Upper lobe of left lung (tissue), 6 donors: ENCODE data around the gene ITGA8. TPM values are rescaled to one million over a fixed set of nuclear protein-coding genes. Genes with fewer than 3 reads are reported as not detected.

ENCODE experiments used
- ATAC-seq, 2 donors: fragments of 200-7000 bp; cut with Tn5 transposase; one replicate each; pipeline ENCODE4 v1.9.1; 2022; ENCODE audit warnings: mild to moderate bottlenecking in 2 of 2, moderate library complexity in 2 of 2; ENCODE audit not compliant: low FRiP score in 2 of 2
- DNase-seq, 2 donors: peaks; one replicate each; pipeline ENCODE4 v3.0.0-alpha.2; 2019 to 2020
- H3K27ac ChIP-seq, 4 donors: fragments of 200-600 bp; sonication (generic); one replicate each; pipeline ENCODE4 v1.5.1; 2016 to 2019
- H3K27me3 ChIP-seq, 4 donors: fragments of 200-600 bp; sonication (generic); one replicate each; pipeline ENCODE4 v1.5.1; 2017 to 2019
- H3K36me3 ChIP-seq, 4 donors: fragments of 200-600 bp; sonication (generic); one replicate each; pipeline ENCODE4 v1.5.1; 2016 to 2019
- H3K4me1 ChIP-seq, 4 donors: fragments of 200-600 bp; sonication (generic); one replicate each; pipeline ENCODE4 v1.5.1; 2018 to 2019
- H3K4me3 ChIP-seq, 4 donors: fragments of 200-600 bp; sonication (generic); one replicate each; pipeline ENCODE4 v1.5.1; 2017 to 2019; ENCODE audit warnings: mild to moderate bottlenecking in 2 of 4, moderate library complexity in 1 of 4
- H3K9me3 ChIP-seq, 4 donors: fragments of 200-600 bp; sonication (generic); one replicate each; pipeline ENCODE4 v1.5.1; 2018 to 2019
- EP300 ChIP-seq, 4 donors: sonication (generic); formaldehyde crosslinking; IDR thresholded peaks; one replicate each; pipeline ENCODE4 v1.5.1; 2017; ENCODE audit warnings: antibody characterized with exemption in 4 of 4, control low read depth in 2 of 4
- POLR2A ChIP-seq, 4 donors: fragments of 450-650 bp; IDR thresholded peaks; one replicate each; pipeline ENCODE4 v1.5.1; 2016 to 2017; ENCODE audit warnings: antibody characterized with exemption in 4 of 4, mild to moderate bottlenecking in 2 of 4
- POLR2AphosphoS5 ChIP-seq, 2 donors: sonication (generic); formaldehyde crosslinking; IDR thresholded peaks; one replicate each; pipeline ENCODE4 v1.5.1; 2017; ENCODE audit warnings: antibody characterized with exemption in 2 of 2
- WGBS, 2 donors: methylation state at CpG; one replicate each; pipeline ENCODE4 v1.1.5; 2017 to 2018; 5-methylcytosine and 5-hydroxymethylcytosine counted together
- total RNA-seq, 6 donors: library from RNA; depleted of rRNA in 4 of 6; stranded (reverse); fragments of >200 nt in 4 of 6; gene quantifications; one replicate each; pipeline versions ENCODE4 v1.1.0 to v1.2.1, GENCODE V29; 2016 to 2021
- TF ChIP-seq, protein P1 (sequence below), 6 experiments: fragments of 450-650 bp in 4 of 6; fragments of 200-600 bp in 2 of 6; sonication (generic) in 2 of 6; IDR thresholded peaks; one replicate each; pipeline ENCODE4 v1.5.1; 2016 to 2019; ENCODE audit warnings: antibody characterized with exemption in 6 of 6
- donor health status: DM: no; HTN: no; CAD: no; lungs with moderate emphysema.
- donor health status: DM: no; HTN: yes; CAD: no; lungs with severe emphysema.

Gene ITGA8
- total RNA-seq, 6 donors from 2014 or later: 18.2 to 40.3 (median 26.4) TPM

DNA sequence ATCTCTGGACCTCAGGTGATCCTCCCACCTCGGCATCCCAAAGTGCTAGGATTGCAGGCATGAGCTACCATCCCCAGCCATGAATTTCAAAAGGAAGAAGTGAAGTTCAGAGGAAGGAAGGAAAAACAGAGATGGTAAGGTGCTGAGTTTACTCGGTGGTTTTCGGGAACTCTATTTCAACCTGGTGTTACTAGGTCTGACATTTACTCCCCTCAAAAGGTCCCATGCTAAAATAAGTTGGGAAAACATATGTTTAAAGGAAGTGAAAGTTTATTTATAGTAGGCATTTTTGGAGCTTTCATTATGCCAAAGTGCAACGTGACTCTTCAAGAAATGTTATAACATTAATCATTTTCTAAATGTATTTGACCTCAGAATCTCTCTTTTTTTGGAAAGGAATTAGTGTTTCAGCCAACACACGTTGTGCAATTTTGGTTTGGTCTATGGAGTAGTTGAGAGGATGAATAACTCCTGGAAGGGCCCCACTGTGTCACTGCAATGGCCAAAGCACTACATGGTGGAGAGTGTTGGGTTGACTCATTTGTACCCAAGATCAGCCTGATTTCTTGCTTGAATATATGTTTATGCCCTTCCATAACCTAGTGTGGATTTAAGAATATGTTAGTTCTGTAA, 233.9 kb downstream of the ITGA8 start:
- ATAC-seq (peak in 1 of 2 donors; percentile 68), DNase-seq (no peak)
- TF ChIP-seq, protein P1, sequence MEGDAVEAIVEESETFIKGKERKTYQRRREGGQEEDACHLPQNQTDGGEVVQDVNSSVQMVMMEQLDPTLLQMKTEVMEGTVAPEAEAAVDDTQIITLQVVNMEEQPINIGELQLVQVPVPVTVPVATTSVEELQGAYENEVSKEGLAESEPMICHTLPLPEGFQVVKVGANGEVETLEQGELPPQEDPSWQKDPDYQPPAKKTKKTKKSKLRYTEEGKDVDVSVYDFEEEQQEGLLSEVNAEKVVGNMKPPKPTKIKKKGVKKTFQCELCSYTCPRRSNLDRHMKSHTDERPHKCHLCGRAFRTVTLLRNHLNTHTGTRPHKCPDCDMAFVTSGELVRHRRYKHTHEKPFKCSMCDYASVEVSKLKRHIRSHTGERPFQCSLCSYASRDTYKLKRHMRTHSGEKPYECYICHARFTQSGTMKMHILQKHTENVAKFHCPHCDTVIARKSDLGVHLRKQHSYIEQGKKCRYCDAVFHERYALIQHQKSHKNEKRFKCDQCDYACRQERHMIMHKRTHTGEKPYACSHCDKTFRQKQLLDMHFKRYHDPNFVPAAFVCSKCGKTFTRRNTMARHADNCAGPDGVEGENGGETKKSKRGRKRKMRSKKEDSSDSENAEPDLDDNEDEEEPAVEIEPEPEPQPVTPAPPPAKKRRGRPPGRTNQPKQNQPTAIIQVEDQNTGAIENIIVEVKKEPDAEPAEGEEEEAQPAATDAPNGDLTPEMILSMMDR (IDR thresholded peaks at IDR 0.05): no peak
- TF ChIP-seq EP300 (IDR thresholded peaks at IDR 0.05) (no peak), POLR2AphosphoS5 (IDR thresholded peaks at IDR 0.05) (peak in 1 of 2 donors; percentile 16), POLR2A (IDR thresholded peaks at IDR 0.05) (no peak)
- Histone ChIP-seq H3K27ac (no peak overlapping the region), H3K4me1 (peaks cover 0 to 3% (median 0%) of the 10 kb centered on the region in 4 donors), H3K36me3 (no peaks in the 10 kb centered on the region), H3K9me3 (no peaks in the 10 kb centered on the region), H3K27me3 (no peaks in the 10 kb centered on the region), H3K4me3 (no peak overlapping the region)
- 51 to 52% methylated on average over 5 of the region's 5 CpGs for WGBS, 2 donors

DNA sequence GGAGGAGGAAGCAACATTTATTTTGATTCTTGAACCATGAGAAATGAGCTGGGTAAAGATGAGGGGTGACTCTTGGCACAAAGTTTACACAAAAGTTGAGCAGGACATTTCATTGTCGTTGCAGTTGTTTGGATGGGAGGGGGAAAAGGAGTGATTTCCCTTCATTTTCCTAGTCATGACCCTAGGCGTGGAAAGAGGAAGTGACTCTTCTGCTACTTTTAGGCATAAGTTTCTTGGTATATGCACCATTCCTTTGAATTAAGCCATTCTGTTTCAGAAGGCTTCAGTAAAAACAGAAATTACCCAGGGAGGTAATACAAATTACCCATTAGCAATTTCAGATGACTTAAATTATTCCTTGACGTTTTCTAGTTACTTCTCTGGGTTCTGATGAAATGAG, 234.7 kb downstream of the ITGA8 start:
- no peak overlapping the region for H3K4me3 ChIP-seq
- H3K4me1 ChIP-seq: peaks cover 0 to 3% (median 0%) of the 10 kb centered on the region in 4 donors
- ATAC-seq (no peak), DNase-seq (no peak)
- TF ChIP-seq POLR2A (IDR thresholded peaks at IDR 0.05): no peak
- no peak for TF ChIP-seq EP300 (IDR thresholded peaks at IDR 0.05)
- TF ChIP-seq, protein P1 (IDR thresholded peaks at IDR 0.05): no peak
- no peak for TF ChIP-seq POLR2AphosphoS5 (IDR thresholded peaks at IDR 0.05)
- no peak overlapping the region for H3K27ac ChIP-seq
- no peaks in the 10 kb centered on the region for H3K9me3 ChIP-seq
- no peaks in the 10 kb centered on the region for H3K27me3 ChIP-seq
- 25 to 27% methylated on average over 3 of the region's 3 CpGs for WGBS, 2 donors
- no peaks in the 10 kb centered on the region for H3K36me3 ChIP-seq

DNA sequence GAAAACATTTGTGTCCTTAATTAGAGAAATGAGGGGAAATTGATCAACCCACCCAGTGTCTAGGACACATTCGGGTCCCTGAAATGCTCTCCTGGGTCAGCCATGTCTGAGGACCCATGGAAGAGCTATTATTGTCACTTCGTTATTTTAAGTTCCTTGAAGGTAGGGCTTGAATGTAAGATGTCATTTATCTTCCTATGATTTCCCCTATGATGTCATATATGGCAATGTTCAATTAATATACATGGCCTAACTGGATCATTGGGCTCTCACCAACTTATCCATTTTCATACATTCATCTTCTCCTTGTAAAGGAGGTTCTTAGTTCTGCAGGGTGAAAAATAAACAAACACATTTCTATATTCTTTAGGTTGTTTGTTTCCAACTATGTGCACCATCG, 235.6 kb downstream of the ITGA8 start:
- Histone ChIP-seq H3K27me3 (no peaks in the 10 kb centered on the region), H3K9me3 (no peaks in the 10 kb centered on the region), H3K27ac (no peak overlapping the region), H3K4me3 (no peak overlapping the region), H3K4me1 (peaks cover 0 to 3% (median 0%) of the 10 kb centered on the region in 4 donors), H3K36me3 (no peaks in the 10 kb centered on the region)
- no peak for ATAC-seq
- no peak for DNase-seq
- WGBS, 2 donors: 55 to 70% methylated on average over 3 of the region's 3 CpGs
- TF ChIP-seq POLR2A (IDR thresholded peaks at IDR 0.05) (no peak), EP300 (IDR thresholded peaks at IDR 0.05) (no peak), POLR2AphosphoS5 (IDR thresholded peaks at IDR 0.05) (no peak)
- TF ChIP-seq, protein P1 (IDR thresholded peaks at IDR 0.05): no peak

DNA sequence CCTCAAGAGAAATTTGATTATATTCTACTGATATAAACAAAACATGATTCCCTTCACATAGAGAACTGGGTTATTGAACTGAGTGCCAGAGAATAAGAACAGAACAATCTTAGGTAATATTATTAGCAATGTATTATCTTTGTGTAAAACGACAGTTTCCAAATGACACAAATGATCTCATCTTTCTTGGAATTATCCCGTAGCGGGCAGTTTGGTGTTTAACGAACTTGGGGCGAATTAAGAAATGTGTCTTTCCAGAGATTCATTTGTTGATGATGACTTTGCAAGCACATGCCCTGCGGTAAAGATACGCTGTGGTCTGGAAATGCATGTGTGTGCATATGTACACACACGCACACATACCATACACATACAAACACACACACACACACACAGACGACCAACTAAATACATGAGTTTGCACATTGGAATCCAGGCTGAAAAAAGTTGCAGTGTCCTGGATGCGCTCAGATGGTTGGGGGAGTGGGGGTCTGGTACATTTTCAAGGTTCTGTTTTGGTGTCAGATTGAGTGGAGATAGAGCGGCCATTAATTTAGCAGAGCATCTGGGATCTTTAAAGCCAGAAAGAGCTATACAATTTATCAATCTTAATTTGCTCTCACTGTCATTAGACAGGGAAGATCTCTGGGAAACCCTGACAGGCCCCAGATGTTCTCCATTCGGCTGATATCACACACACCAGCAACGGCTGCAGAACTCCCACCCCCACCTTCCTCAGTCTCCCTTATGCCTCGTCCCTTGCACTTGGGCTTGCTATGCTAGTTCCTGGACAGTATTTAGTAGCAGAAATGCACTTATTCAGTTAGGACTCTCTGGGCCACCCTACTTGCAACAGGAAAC, 236.3 kb downstream of the ITGA8 start:
- WGBS, 2 donors: 70 to 83% methylated on average over 14 of the region's 14 CpGs
- ATAC-seq (no peak), DNase-seq (no peak)
- TF ChIP-seq EP300 (IDR thresholded peaks at IDR 0.05): no peak
- no peak for TF ChIP-seq POLR2AphosphoS5 (IDR thresholded peaks at IDR 0.05)
- no peak for TF ChIP-seq POLR2A (IDR thresholded peaks at IDR 0.05)
- TF ChIP-seq, protein P1 (IDR thresholded peaks at IDR 0.05): no peak
- no peaks in the 10 kb centered on the region for H3K9me3 ChIP-seq
- no peaks in the 10 kb centered on the region for H3K27me3 ChIP-seq
- no peaks in the 10 kb centered on the region for H3K36me3 ChIP-seq
- H3K27ac ChIP-seq: no peak overlapping the region
- H3K4me1 ChIP-seq: peaks cover 0 to 3% (median 0%) of the 10 kb centered on the region in 4 donors
- no peak overlapping the region for H3K4me3 ChIP-seq
